Measurements from ENCODE around the gene PBX3. TPM values are rescaled to one million over a fixed set of nuclear protein-coding genes. Genes with fewer than 3 reads are reported as not detected.

Gene PBX3
- total and polyA plus RNA-seq, 8 donors, result 8.9 to 36.8 (median 21.5) TPM

- Histone ChIP-seq H3K27ac (no peak overlapping the region), H3K4me1 (no peaks in the 10 kb centered on the region), H3K27me3 (no peaks in the 10 kb centered on the region), H3K36me3 (no peaks in the 10 kb centered on the region), H3K4me3 (no peak overlapping the region), H3K9me3 (no peaks in the 10 kb centered on the region)
- TF ChIP-seq CTCF (IDR thresholded peaks at IDR 0.05), result no peak
- 81 to 86% methylated on average over 12 of the region's 12 CpGs for WGBS, 2 donors
- DNase-seq, result peak in 1 of 6 donors; percentile 37
- ATAC-seq, result no peak
- intact Hi-C loops (cut with DNase I), result no loop called here
- FAIRE-seq, result no peak
Measured at GRCh38 chr9:125989524-125990180, 242.5 kb downstream of the PBX3 start.

GRCh38 chr9:125990186-125990792 lies 243.1 kb downstream of the PBX3 start:
- WGBS, 2 donors, result 88 to 89% methylated on average over 16 of the region's 16 CpGs
- no peaks in the 10 kb centered on the region for H3K4me1 ChIP-seq
- no peak for FAIRE-seq
- intact Hi-C loops (cut with DNase I), result no loop called here
- no peaks in the 10 kb centered on the region for H3K9me3 ChIP-seq
- no peak overlapping the region for H3K27ac ChIP-seq
- no peak for ATAC-seq
- no peaks in the 10 kb centered on the region for H3K27me3 ChIP-seq
- no peak for TF ChIP-seq CTCF (IDR thresholded peaks at IDR 0.05)
- peak in 1 of 6 donors; percentile 37 for DNase-seq
- no peak overlapping the region for H3K4me3 ChIP-seq
- H3K36me3 ChIP-seq, result no peaks in the 10 kb centered on the region

- DNase-seq (peak in 1 of 6 donors; percentile 43), ATAC-seq (no peak)
- intact Hi-C loops (cut with DNase I), result no loop called here
Measured at GRCh38 chr9:125990793-125991220, 243.6 kb downstream of the PBX3 start.

GRCh38 chr9:125991886-125992529 lies 244.8 kb downstream of the PBX3 start:
- intact Hi-C loops (cut with DNase I), result no loop called here

More at GRCh38 chr9:125990793-125991220, 243.6 kb downstream of the PBX3 start:
- no peak overlapping the region for H3K27ac ChIP-seq
- H3K9me3 ChIP-seq, result no peaks in the 10 kb centered on the region
- TF ChIP-seq CTCF (IDR thresholded peaks at IDR 0.05), result no peak
- no peaks in the 10 kb centered on the region for H3K36me3 ChIP-seq
- no peaks in the 10 kb centered on the region for H3K27me3 ChIP-seq
- 55 to 61% methylated on average over 12 of the region's 12 CpGs for WGBS, 2 donors
- FAIRE-seq, result no peak
- H3K4me1 ChIP-seq, result no peaks in the 10 kb centered on the region
- H3K4me3 ChIP-seq, result no peak overlapping the region

More at GRCh38 chr9:125991886-125992529, 244.8 kb downstream of the PBX3 start:
- no peaks in the 10 kb centered on the region for H3K36me3 ChIP-seq
- no peak overlapping the region for H3K27ac ChIP-seq
- FAIRE-seq (no peak), ATAC-seq (no peak), DNase-seq (peak in 1 of 6 donors; percentile 30)
- H3K27me3 ChIP-seq, result no peaks in the 10 kb centered on the region
- no peak overlapping the region for H3K4me3 ChIP-seq
- no peak for TF ChIP-seq CTCF (IDR thresholded peaks at IDR 0.05)
- no peaks in the 10 kb centered on the region for H3K9me3 ChIP-seq
- WGBS, 2 donors, result 73 to 79% methylated on average over 10 to 11 of the region's 11 CpGs
- no peaks in the 10 kb centered on the region for H3K4me1 ChIP-seq

All from pancreas (tissue), 10 donors.